A549 (cell line): ENCODE data around the gene EPB41L5. TPM values are rescaled to one million over a fixed set of nuclear protein-coding genes. Genes with fewer than 3 reads are reported as not detected.

Source experiments
- ATAC-seq, 2 experiments: fragments of 200-7000 bp in 1 of 2; fragments of >200 bp in 1 of 2; cut with Nextera tagmentation in 1 of 2; cut with Tn5 transposase in 1 of 2; 3 replicates each; pipeline versions ENCODE4 v1.8.0 to v1.9.1; 2018 to 2020; ENCODE audit warnings: mild to moderate bottlenecking in 1 of 2, moderate library complexity in 1 of 2
- CTCF ChIA-PET: fragments of 300-600 bp; sonication (Branson Sonifier 250); formaldehyde crosslinking; extraction: SDS; loops from one replicate; lab custom pipeline; 2021; ENCODE audit warnings: antibody characterized with exemption, inconsistent platforms; lab: Yijun Ruan, JAX
- POLR2A ChIA-PET: fragments of 350-600 bp; formaldehyde crosslinking; extraction: SDS; loops from one replicate; lab custom pipeline; 2021; ENCODE audit warnings: antibody characterized with exemption, inconsistent platforms; lab: Yijun Ruan, JAX
- DNase-seq, 2 experiments: peaks; one replicate each; pipeline versions ENCODE4 v3.0.0 to v3.0.0-alpha.2; 2011 to 2016; ENCODE audit warnings: low read depth in 1 of 2, low spot score in 1 of 2
- FAIRE-seq: peaks from 2 replicates; lab custom pipeline; 2011; peaks lifted over from hg19 to GRCh38; lab: Jason Lieb, UNC
- H3K27ac ChIP-seq, 2 experiments: fragments of >200 bp; sonication (Bioruptor Twin); formaldehyde crosslinking; 3 replicates each; pipeline ENCODE4 v1.5.1; 2016 to 2017
- H3K4me1 ChIP-seq: fragments of >200 bp; sonication (Bioruptor Twin); formaldehyde crosslinking; 3 replicates; pipeline ENCODE4 v1.6.1; 2016
- H3K4me2 ChIP-seq: fragments of >200 bp; sonication (Bioruptor Twin); formaldehyde crosslinking; 3 replicates; pipeline ENCODE4 v1.6.1; 2016
- H3K4me3 ChIP-seq: fragments of >200 bp; sonication (Bioruptor Twin); formaldehyde crosslinking; 3 replicates; pipeline ENCODE4 v1.5.1; 2016
- H3K9me3 ChIP-seq: fragments of >200 bp; sonication (Bioruptor Twin); formaldehyde crosslinking; 3 replicates; pipeline ENCODE4 v1.6.1; 2016
- CBX8 ChIP-seq: fragments of 200-600 bp; sonication (generic); IDR thresholded peaks from 2 replicates; pipeline ENCODE4 v1.6.1; 2016
- EHMT2 ChIP-seq: fragments of 200-600 bp; sonication (generic); IDR thresholded peaks from 2 replicates; pipeline ENCODE4 v1.6.1; 2016; ENCODE audit warnings: antibody characterized with exemption, low read depth, mild to moderate bottlenecking, moderate library complexity
- EP300 ChIP-seq, 2 experiments: fragments of >200 bp; sonication (Bioruptor Twin); formaldehyde crosslinking; IDR thresholded peaks; 2 replicates in 1 of 2; 3 replicates in 1 of 2; pipeline ENCODE4 v1.6.1; 2016 to 2017
- ESRRA ChIP-seq: fragments of 150-350 bp; IDR thresholded peaks from 2 replicates; pipeline ENCODE4 v1.6.1; 2014; ENCODE audit warnings: mild to moderate bottlenecking, low read length, borderline replicate concordance
- HDAC2 ChIP-seq: fragments of 200-600 bp; sonication (generic); IDR thresholded peaks from 2 replicates; pipeline ENCODE4 v1.6.1; 2016
- HES2 ChIP-seq: fragments of >200 bp; sonication (Bioruptor Twin); formaldehyde crosslinking; IDR thresholded peaks from 2 replicates; pipeline ENCODE4 v1.6.1; 2016
- HEYL ChIP-seq: fragments of 250-450 bp; sonication (Bioruptor Pico); IDR thresholded peaks from 2 replicates; pipeline ENCODE4 v1.8.0; 2021; ENCODE audit warnings: mild to moderate bottlenecking, moderate library complexity
- HOXB13 ChIP-seq: fragments of 250-450 bp; sonication (Bioruptor Pico); IDR thresholded peaks from 2 replicates; pipeline ENCODE4 v1.5.0; 2020; ENCODE audit warnings: low read depth, mild to moderate bottlenecking, moderate library complexity
- KDM5A ChIP-seq: fragments of 200-600 bp; sonication (generic); IDR thresholded peaks from 2 replicates; pipeline ENCODE4 v1.6.1; 2016; ENCODE audit warnings: antibody characterized with exemption, mild to moderate bottlenecking
- MAFK ChIP-seq: fragments of 450-650 bp; IDR thresholded peaks from 2 replicates; pipeline ENCODE4 v1.6.1; 2014; ENCODE audit not compliant: partially characterized antibody
- MYC ChIP-seq: IDR thresholded peaks from 2 replicates; pipeline ENCODE4 v1.6.1; 2012; ENCODE audit warnings: mild to moderate bottlenecking, inconsistent platforms, low read length, improper control_type of control experiment, borderline replicate concordance
- NPAS2 ChIP-seq: fragments of 250-450 bp; sonication (Bioruptor Pico); IDR thresholded peaks from 2 replicates; pipeline ENCODE4 v1.8.0; 2022; ENCODE audit warnings: mild to moderate bottlenecking, moderate library complexity, borderline replicate concordance
- RARB ChIP-seq: fragments of 250-450 bp; sonication (Bioruptor Pico); IDR thresholded peaks from 2 replicates; pipeline ENCODE4 v1.8.0; 2021; ENCODE audit warnings: mild to moderate bottlenecking, moderate library complexity
- SMC3 ChIP-seq: fragments of >200 bp; sonication (Bioruptor Twin); formaldehyde crosslinking; IDR thresholded peaks from 3 replicates; pipeline ENCODE4 v1.6.1; 2018; ENCODE audit warnings: inconsistent platforms
- ZC3H11A ChIP-seq: fragments of 450-650 bp; IDR thresholded peaks from 2 replicates; pipeline ENCODE4 v1.6.1; 2014; ENCODE audit warnings: antibody characterized with exemption, mild to moderate bottlenecking
- ZFP36 ChIP-seq: fragments of 450-650 bp; IDR thresholded peaks from 2 replicates; pipeline ENCODE4 v1.6.1; 2014; ENCODE audit warnings: borderline replicate concordance; ENCODE audit not compliant: partially characterized antibody
- ZSCAN20 ChIP-seq: fragments of 250-450 bp; sonication (Bioruptor Pico); IDR thresholded peaks from 2 replicates; pipeline ENCODE4 v1.8.0; 2022; ENCODE audit warnings: mild to moderate bottlenecking, moderate library complexity
- WGBS: methylation state at CpG from one replicate; pipeline ENCODE4 v1.1.6; 2017; ENCODE audit errors: missing lambda C conversion rate; 5-methylcytosine and 5-hydroxymethylcytosine counted together
- polyA plus RNA-seq, 4 experiments: library from polyadenylated mRNA; depleted of rRNA in 3 of 4; stranded (reverse); fragments of >200 nt; fragmentation: RNase III in 1 of 4; extraction: RNeasy Plus Mini Kit Qiagen cat#74134 plus additional on column Dnase treatment in 1 of 4; gene quantifications; 2 replicates in 3 of 4; 3 replicates in 1 of 4; pipeline ENCODE4 v1.2.3, GENCODE V29; 2011 to 2017
- TF ChIP-seq, protein P1 (sequence below): IDR thresholded peaks from 2 replicates; pipeline ENCODE4 v1.6.1; 2012; ENCODE audit warnings: low read depth, borderline replicate concordance
- TF ChIP-seq, protein P2 (sequence below): fragments of 150-350 bp; IDR thresholded peaks from 2 replicates; pipeline ENCODE4 v1.6.1; 2014; ENCODE audit warnings: low read depth, mild to moderate bottlenecking, low read length
- TF ChIP-seq, protein P3 (sequence below): fragments of >200 bp; sonication (Bioruptor Twin); formaldehyde crosslinking; IDR thresholded peaks from 3 replicates; pipeline ENCODE4 v1.6.1; 2016
- TF ChIP-seq, protein P4 (sequence below): fragments of 250-450 bp; sonication (Bioruptor Pico); IDR thresholded peaks from 2 replicates; pipeline ENCODE4 v1.5.0; 2021; ENCODE audit warnings: mild to moderate bottlenecking, moderate library complexity, borderline replicate concordance

EPB41L5 gene
- polyA plus RNA-seq, 2 of the 4 experiments (the other 2 are of a cell fraction) = 5.8 to 33.0 TPM

DNA sequence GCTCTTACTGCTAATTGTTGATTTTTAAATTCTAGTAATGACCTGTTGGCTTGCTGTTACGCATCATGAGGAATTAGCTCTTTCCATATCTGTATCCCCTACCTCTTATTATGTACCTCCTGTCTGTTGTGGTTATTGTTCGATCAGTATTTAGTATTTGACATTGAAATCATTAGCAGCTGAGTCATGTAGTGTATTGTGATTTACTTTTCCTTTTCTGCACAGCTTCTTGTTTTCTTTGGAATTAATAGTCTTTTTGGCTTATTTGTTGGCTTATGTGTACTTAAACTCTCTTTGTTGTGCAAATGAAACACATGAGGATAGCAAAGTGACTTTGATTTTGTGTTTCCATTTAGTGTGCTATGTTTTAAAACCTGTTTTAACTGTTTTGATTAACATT lies 4.3 kb downstream of the EPB41L5 start (continued):
- TF ChIP-seq KDM5A = no peak
- TF ChIP-seq HES2 = no peak
- TF ChIP-seq ZFP36 = no peak
- TF ChIP-seq, protein P1, sequence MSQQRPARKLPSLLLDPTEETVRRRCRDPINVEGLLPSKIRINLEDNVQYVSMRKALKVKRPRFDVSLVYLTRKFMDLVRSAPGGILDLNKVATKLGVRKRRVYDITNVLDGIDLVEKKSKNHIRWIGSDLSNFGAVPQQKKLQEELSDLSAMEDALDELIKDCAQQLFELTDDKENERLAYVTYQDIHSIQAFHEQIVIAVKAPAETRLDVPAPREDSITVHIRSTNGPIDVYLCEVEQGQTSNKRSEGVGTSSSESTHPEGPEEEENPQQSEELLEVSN = no peak
- no peak for TF ChIP-seq CBX8
- TF ChIP-seq MYC = no peak
- TF ChIP-seq RARB (CRISPR knock-in tag) = no peak
- no peak for TF ChIP-seq MAFK
- TF ChIP-seq HDAC2 = no peak
- TF ChIP-seq, protein P2, sequence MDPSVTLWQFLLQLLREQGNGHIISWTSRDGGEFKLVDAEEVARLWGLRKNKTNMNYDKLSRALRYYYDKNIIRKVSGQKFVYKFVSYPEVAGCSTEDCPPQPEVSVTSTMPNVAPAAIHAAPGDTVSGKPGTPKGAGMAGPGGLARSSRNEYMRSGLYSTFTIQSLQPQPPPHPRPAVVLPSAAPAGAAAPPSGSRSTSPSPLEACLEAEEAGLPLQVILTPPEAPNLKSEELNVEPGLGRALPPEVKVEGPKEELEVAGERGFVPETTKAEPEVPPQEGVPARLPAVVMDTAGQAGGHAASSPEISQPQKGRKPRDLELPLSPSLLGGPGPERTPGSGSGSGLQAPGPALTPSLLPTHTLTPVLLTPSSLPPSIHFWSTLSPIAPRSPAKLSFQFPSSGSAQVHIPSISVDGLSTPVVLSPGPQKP = no peak
- TF ChIP-seq, all 56 proteins: peak for 0

GRCh38 chr2:120018549-120018948 lies 5.7 kb downstream of the EPB41L5 start:
- Histone ChIP-seq H3K27ac (no peak overlapping the region), H3K4me3 (no peak overlapping the region), H3K4me2 (no peak overlapping the region), H3K9me3 (0 out of 3 replicates have a peak, but pooled peaks cover 4% of the 10 kb centered on the region), H3K4me1 (peaks cover 22% of the 10 kb centered on the region)
- FAIRE-seq (no peak), DNase-seq (no peak), ATAC-seq (no peak)
- WGBS = 83% methylated on average over 4 of the region's 4 CpGs
- TF ChIP-seq ZC3H11A = no peak
- CTCF ChIA-PET = interaction anchor here (1.2 kb wide), 1 partner anchor 319 kb away, joined by 3 read pairs; no protein-coding TSS in a partner anchor
- POLR2A ChIA-PET = no interaction called here

GRCh38 chr2:120020554-120020953 lies 7.7 kb downstream of the EPB41L5 start:
- ChIA-PET CTCF (interaction anchor here (0.6 kb wide), 1 partner anchor 1667 kb away, joined by 3 read pairs; no protein-coding TSS in a partner anchor), POLR2A (no interaction called here)
- ATAC-seq = no peak
- DNase-seq = no peak
- 72% methylated on average over 1 of the region's 1 CpG for WGBS
- no peak overlapping the region for H3K4me3 ChIP-seq
- H3K4me2 ChIP-seq = no peak overlapping the region
- 0 out of 3 replicates have a peak, but pooled peaks cover 4% of the 10 kb centered on the region for H3K9me3 ChIP-seq
- no peak for FAIRE-seq
- no peak for TF ChIP-seq SMC3
- TF ChIP-seq, protein P3, sequence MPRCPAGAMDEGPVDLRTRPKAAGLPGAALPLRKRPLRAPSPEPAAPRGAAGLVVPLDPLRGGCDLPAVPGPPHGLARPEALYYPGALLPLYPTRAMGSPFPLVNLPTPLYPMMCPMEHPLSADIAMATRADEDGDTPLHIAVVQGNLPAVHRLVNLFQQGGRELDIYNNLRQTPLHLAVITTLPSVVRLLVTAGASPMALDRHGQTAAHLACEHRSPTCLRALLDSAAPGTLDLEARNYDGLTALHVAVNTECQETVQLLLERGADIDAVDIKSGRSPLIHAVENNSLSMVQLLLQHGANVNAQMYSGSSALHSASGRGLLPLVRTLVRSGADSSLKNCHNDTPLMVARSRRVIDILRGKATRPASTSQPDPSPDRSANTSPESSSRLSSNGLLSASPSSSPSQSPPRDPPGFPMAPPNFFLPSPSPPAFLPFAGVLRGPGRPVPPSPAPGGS = no peak
- no peak for TF ChIP-seq HOXB13 (CRISPR knock-in tag)
- TF ChIP-seq EHMT2 = no peak
- TF ChIP-seq RARB (CRISPR knock-in tag) = no peak
- TF ChIP-seq, protein P4, sequence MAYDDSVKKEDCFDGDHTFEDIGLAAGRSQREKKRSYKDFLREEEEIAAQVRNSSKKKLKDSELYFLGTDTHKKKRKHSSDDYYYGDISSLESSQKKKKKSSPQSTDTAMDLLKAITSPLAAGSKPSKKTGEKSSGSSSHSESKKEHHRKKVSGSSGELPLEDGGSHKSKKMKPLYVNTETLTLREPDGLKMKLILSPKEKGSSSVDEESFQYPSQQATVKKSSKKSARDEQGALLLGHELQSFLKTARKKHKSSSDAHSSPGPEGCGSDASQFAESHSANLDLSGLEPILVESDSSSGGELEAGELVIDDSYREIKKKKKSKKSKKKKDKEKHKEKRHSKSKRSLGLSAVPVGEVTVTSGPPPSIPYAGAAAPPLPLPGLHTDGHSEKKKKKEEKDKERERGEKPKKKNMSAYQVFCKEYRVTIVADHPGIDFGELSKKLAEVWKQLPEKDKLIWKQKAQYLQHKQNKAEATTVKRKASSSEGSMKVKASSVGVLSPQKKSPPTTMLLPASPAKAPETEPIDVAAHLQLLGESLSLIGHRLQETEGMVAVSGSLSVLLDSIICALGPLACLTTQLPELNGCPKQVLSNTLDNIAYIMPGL = no peak
- no peak for TF ChIP-seq KDM5A
- no peak for TF ChIP-seq ZSCAN20
- no peak for TF ChIP-seq HEYL (CRISPR knock-in tag)
- no peak for TF ChIP-seq ESRRA
- no peak for TF ChIP-seq EP300 (IDR thresholded peaks at IDR 0.05)
- no peak for TF ChIP-seq NPAS2
- H3K4me1 ChIP-seq = peaks cover 14% of the 10 kb centered on the region
- H3K27ac ChIP-seq = no peak overlapping the region
